HEK293 (cell line): ENCODE data around the gene UBASH3B.

ENCODE experiments used
- CTCF ChIA-PET: fragments of 350-600 bp; formaldehyde crosslinking; extraction: SDS; loops from one replicate; lab custom pipeline; 2021; ENCODE audit warnings: antibody characterized with exemption; lab: Yijun Ruan, JAX
- POLR2A ChIA-PET: fragments of 300-600 bp; formaldehyde crosslinking; extraction: SDS; loops from one replicate; lab custom pipeline; 2020; ENCODE audit warnings: antibody characterized with exemption, inconsistent platforms; lab: Yijun Ruan, JAX
- H3K27ac ChIP-seq: fragments of 200-500 bp; sonication (Bioruptor generic); 2 replicates; pipeline ENCODE4 v1.5.1; 2014; ENCODE audit warnings: low read depth, low read length, control low read depth, inconsistent platforms; ENCODE audit errors: extremely low read depth
- H3K36me3 ChIP-seq, 2 experiments: fragments of 200-500 bp in 1 of 2; sonication (Bioruptor generic) in 1 of 2; 1 replicate in 1 of 2; 2 replicates in 1 of 2; pipeline ENCODE4 v1.5.1; 2014 to 2017; ENCODE audit warnings: inconsistent platforms in 2 of 2, low read length in 2 of 2; ENCODE audit not compliant: control insufficient read depth in 2 of 2, insufficient read depth in 1 of 2
- H3K4me1 ChIP-seq: fragments of 200-500 bp; sonication (Bioruptor generic); 2 replicates; pipeline ENCODE4 v1.5.1; 2014; ENCODE audit warnings: mild to moderate bottlenecking, low read length, inconsistent platforms; ENCODE audit not compliant: control insufficient read depth, insufficient read depth
- H3K4me3 ChIP-seq: 2 replicates; pipeline ENCODE4 v1.5.1; 2011; ENCODE audit warnings: low read depth, mild to moderate bottlenecking, control low read depth, low read length, moderate library complexity
- H3K9me3 ChIP-seq: fragments of 200-500 bp; sonication (Bioruptor generic); 2 replicates; pipeline ENCODE4 v1.5.1; 2014; ENCODE audit warnings: low read depth, low read length, inconsistent platforms; ENCODE audit not compliant: control insufficient read depth, insufficient read depth
- BCL11B ChIP-seq: fragments of 450-650 bp; formaldehyde crosslinking; IDR thresholded peaks from 2 replicates; pipeline ENCODE4 v1.5.1; 2016; ENCODE audit warnings: low read depth, missing biosample characterization, missing genetic modification characterization
- GFI1B ChIP-seq: fragments of 450-650 bp; formaldehyde crosslinking; IDR thresholded peaks from 2 replicates; pipeline ENCODE4 v1.5.1; 2016; ENCODE audit warnings: missing biosample characterization, missing genetic modification characterization
- HOXA7 ChIP-seq: sonication (generic); formaldehyde crosslinking; IDR thresholded peaks from 2 replicates; pipeline ENCODE4 v1.8.1; 2022; ENCODE audit warnings: missing genetic modification reagents, borderline replicate concordance
- SCRT2 ChIP-seq: fragments of 450-650 bp; formaldehyde crosslinking; IDR thresholded peaks from 2 replicates; pipeline ENCODE4 v1.5.1; 2016; ENCODE audit warnings: missing biosample characterization, missing genetic modification characterization
- YY1 ChIP-seq: fragments of 450-650 bp; formaldehyde crosslinking; IDR thresholded peaks from 2 replicates; pipeline ENCODE4 v1.5.1; 2018; ENCODE audit warnings: missing biosample characterization, missing genetic modification characterization
- ZBTB17 ChIP-seq: fragments of 450-650 bp; formaldehyde crosslinking; IDR thresholded peaks from 2 replicates; pipeline ENCODE4 v1.5.1; 2016; ENCODE audit warnings: missing biosample characterization, missing genetic modification characterization
- ZNF157 ChIP-seq: fragments of 450-650 bp; formaldehyde crosslinking; IDR thresholded peaks from 2 replicates; pipeline ENCODE4 v1.5.1; 2016; ENCODE audit warnings: missing biosample characterization, missing genetic modification characterization
- ZNF2 ChIP-seq: fragments of 450-650 bp; formaldehyde crosslinking; IDR thresholded peaks from 2 replicates; pipeline ENCODE4 v1.5.1; 2016; ENCODE audit warnings: missing biosample characterization, missing genetic modification characterization
- ZNF274 ChIP-seq, 2 experiments: fragments of 200-500 bp in 1 of 2; fragments of 450-650 bp in 1 of 2; sonication (Bioruptor generic) in 1 of 2; formaldehyde crosslinking in 1 of 2; IDR thresholded peaks; 2 replicates each; pipeline versions ENCODE4 v1.5.1 to v1.6.1; 2014 to 2016; ENCODE audit warnings: borderline replicate concordance in 1 of 2, inconsistent platforms in 1 of 2, low read length in 1 of 2, missing biosample characterization in 1 of 2, missing genetic modification characterization in 1 of 2
- ZNF354C ChIP-seq: fragments of 450-650 bp; formaldehyde crosslinking; IDR thresholded peaks from 2 replicates; pipeline ENCODE4 v1.5.1; 2016; ENCODE audit warnings: missing biosample characterization, missing genetic modification characterization, low read depth, borderline replicate concordance
- ZNF510 ChIP-seq: fragments of 450-650 bp; formaldehyde crosslinking; IDR thresholded peaks from 2 replicates; pipeline ENCODE4 v1.5.1; 2018; ENCODE audit warnings: mild to moderate bottlenecking, missing genetic modification characterization, missing biosample characterization; ENCODE audit not compliant: insufficient replicate concordance
- ZNF530 ChIP-seq: fragments of 450-650 bp; formaldehyde crosslinking; IDR thresholded peaks from 2 replicates; pipeline ENCODE4 v1.5.1; 2016; ENCODE audit warnings: low read depth, missing biosample characterization, missing genetic modification characterization
- ZNF544 ChIP-seq: fragments of 450-650 bp; formaldehyde crosslinking; IDR thresholded peaks from 2 replicates; pipeline ENCODE4 v1.5.0; 2017; ENCODE audit warnings: missing biosample characterization, missing genetic modification characterization
- ZNF548 ChIP-seq: fragments of 450-650 bp; formaldehyde crosslinking; IDR thresholded peaks from 2 replicates; pipeline ENCODE4 v1.5.1; 2016; ENCODE audit warnings: missing biosample characterization, missing genetic modification characterization
- ZNF558 ChIP-seq: fragments of 450-650 bp; formaldehyde crosslinking; IDR thresholded peaks from 2 replicates; pipeline ENCODE4 v1.5.1; 2016; ENCODE audit warnings: missing biosample characterization, missing genetic modification characterization
- ZNF571 ChIP-seq: fragments of 450-650 bp; formaldehyde crosslinking; IDR thresholded peaks from 2 replicates; pipeline ENCODE4 v1.5.0; 2017; ENCODE audit warnings: missing biosample characterization, missing genetic modification characterization
- ZNF600 ChIP-seq: fragments of 450-650 bp; formaldehyde crosslinking; IDR thresholded peaks from 2 replicates; pipeline ENCODE4 v1.5.1; 2016; ENCODE audit warnings: missing biosample characterization, missing genetic modification characterization
- ZNF610 ChIP-seq: fragments of 450-650 bp; formaldehyde crosslinking; IDR thresholded peaks from 2 replicates; pipeline ENCODE4 v1.5.1; 2016; ENCODE audit warnings: missing biosample characterization, missing genetic modification characterization, borderline replicate concordance
- ZNF776 ChIP-seq: fragments of 450-650 bp; formaldehyde crosslinking; IDR thresholded peaks from 2 replicates; pipeline ENCODE4 v1.5.0; 2017; ENCODE audit warnings: missing biosample characterization, missing genetic modification characterization, borderline replicate concordance
- TF ChIP-seq, protein P1 (sequence below): fragments of 450-650 bp; formaldehyde crosslinking; IDR thresholded peaks from 2 replicates; pipeline ENCODE4 v1.5.1; 2016; ENCODE audit warnings: missing biosample characterization, missing genetic modification characterization
- TF ChIP-seq, protein P2 (sequence below): fragments of 450-650 bp; formaldehyde crosslinking; IDR thresholded peaks from 2 replicates; pipeline ENCODE4 v1.5.1; 2017; ENCODE audit warnings: missing biosample characterization, missing genetic modification characterization

Gene UBASH3B

DNA sequence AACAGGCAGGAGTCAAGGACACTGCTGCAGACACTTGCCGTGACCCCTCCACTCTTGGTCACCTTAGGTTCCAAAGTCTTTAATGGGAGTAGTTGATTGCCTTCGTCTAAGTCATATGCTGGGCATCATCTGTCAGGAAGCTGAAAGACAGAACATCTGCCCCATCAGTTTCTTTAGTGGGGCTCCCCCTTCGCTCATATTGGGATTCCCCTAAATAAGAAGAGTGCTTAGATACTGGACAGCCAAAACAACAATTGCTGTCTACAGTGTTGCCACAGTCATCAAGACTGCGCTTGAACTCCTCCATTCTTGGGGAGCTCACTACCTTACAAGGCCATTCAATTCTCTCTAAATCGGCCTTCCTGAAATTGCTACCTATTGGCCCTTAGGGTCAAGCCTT is 58.5 kb downstream of the UBASH3B start:
- CTCF ChIA-PET: interaction anchor here (0.9 kb wide), 1 partner anchor 68 kb away, joined by 3 read pairs; no protein-coding TSS in a partner anchor
- Histone ChIP-seq H3K4me3 (no peak overlapping the region), H3K9me3 (no peaks in the 10 kb centered on the region), H3K36me3 (no peaks in the 10 kb centered on the region), H3K27ac (no peak overlapping the region), H3K4me1 (no peaks in the 10 kb centered on the region)
- no peak for TF ChIP-seq ZNF354C (tag by site-specific recombination)
- TF ChIP-seq ZNF600 (tag by site-specific recombination): no peak
- TF ChIP-seq ZNF558 (tag by site-specific recombination): no peak
- TF ChIP-seq, protein P1, sequence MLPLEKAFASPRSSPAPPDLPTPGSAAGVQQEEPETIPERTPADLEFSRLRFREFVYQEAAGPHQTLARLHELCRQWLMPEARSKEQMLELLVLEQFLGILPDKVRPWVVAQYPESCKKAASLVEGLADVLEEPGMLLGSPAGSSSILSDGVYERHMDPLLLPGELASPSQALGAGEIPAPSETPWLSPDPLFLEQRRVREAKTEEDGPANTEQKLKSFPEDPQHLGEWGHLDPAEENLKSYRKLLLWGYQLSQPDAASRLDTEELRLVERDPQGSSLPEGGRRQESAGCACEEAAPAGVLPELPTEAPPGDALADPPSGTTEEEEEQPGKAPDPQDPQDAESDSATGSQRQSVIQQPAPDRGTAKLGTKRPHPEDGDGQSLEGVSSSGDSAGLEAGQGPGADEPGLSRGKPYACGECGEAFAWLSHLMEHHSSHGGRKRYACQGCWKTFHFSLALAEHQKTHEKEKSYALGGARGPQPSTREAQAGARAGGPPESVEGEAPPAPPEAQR: no peak
- TF ChIP-seq ZNF544 (tag by site-specific recombination): no peak
- no peak for TF ChIP-seq ZNF157 (tag by site-specific recombination)
- no peak for TF ChIP-seq SCRT2
- TF ChIP-seq ZNF548 (tag by site-specific recombination): no peak
- no peak for TF ChIP-seq ZBTB17 (tag by site-specific recombination)
- TF ChIP-seq ZNF571: no peak
- TF ChIP-seq, protein P2, sequence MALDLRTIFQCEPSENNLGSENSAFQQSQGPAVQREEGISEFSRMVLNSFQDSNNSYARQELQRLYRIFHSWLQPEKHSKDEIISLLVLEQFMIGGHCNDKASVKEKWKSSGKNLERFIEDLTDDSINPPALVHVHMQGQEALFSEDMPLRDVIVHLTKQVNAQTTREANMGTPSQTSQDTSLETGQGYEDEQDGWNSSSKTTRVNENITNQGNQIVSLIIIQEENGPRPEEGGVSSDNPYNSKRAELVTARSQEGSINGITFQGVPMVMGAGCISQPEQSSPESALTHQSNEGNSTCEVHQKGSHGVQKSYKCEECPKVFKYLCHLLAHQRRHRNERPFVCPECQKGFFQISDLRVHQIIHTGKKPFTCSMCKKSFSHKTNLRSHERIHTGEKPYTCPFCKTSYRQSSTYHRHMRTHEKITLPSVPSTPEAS (tag by site-specific recombination): no peak
- TF ChIP-seq BCL11B: no peak
- TF ChIP-seq ZNF610 (tag by site-specific recombination): no peak
- TF ChIP-seq ZNF274 (IDR thresholded peaks at IDR 0.05; ENCODE audit: low read length): no peak
- no peak for TF ChIP-seq ZNF274 (tag by site-specific recombination; IDR thresholded peaks at IDR 0.05; ENCODE audit: borderline replicate concordance)
- POLR2A ChIA-PET: no interaction called here

DNA sequence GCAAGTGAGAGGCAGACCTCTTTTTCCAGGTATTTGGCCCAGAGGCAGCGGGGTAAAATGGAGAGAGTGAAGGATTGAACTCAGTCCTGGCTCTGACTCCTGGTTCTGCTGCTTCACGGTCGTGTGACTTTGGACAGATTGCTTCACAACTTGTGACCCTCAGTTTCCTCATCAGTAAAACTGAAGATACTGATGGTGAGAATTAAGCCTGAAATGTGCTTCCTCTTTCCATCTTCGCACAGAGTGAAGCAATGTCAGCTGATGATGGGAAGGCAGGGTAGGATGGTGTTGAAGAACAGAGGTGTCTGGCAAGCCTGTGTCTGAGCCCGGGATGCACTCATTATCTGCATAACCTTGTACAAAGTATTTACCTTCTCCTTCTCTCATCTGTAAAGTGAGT is 59.0 kb downstream of the UBASH3B start:
- Histone ChIP-seq H3K36me3 (no peaks in the 10 kb centered on the region), H3K4me1 (no peaks in the 10 kb centered on the region), H3K27ac (no peak overlapping the region), H3K9me3 (no peaks in the 10 kb centered on the region)
- CTCF ChIA-PET: no interaction called here
- TF ChIP-seq ZNF776 (no peak), ZNF530 (tag by site-specific recombination) (no peak), HOXA7 (CRISPR knock-in tag) (no peak)
- TF ChIP-seq, all 188 proteins: peak for 0
- POLR2A ChIA-PET: no interaction called here
- H3K4me3 ChIP-seq: no peak overlapping the region

DNA sequence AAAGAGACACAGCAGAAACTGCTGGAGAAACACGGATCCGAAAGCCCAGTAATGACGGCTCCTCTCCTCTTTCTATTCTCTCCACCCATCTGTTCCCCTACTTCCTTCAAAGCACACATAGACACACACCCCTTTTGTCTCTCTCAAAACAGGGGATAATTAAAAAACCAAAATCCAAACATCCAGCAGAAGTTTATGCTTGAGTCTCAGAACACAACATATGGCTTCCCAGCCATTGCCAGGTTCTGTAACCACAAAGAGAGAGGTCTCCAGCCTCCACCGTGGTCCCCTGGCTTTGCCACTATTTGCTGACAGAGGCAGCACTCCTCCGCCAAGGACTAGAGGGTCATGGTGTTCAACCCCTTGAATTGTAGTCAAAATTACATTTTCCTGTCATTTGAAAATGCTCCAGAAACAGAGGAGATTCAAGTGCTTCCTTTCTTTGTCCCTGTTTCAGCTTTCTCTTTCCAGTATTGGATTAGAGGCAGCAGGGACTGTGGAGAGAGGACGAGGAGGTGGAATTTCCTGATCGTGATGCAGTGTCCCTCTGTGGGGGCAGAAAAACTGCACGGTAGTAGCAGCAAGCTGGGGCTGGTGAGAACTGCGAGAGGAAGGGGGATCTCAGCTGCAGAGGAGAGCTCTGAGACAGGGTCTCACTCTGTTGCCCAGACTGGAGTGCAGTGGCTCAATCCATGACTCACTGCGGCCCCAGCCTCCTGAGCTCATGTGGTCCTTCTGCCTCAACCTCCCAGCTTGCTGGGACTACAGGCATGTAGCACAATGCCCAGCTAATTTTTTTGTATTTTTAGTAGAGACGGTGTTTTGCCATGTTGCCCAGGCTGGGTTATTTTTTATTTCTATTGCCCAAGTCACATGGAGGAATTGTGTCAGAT is 60.3 kb downstream of the UBASH3B start:
- Histone ChIP-seq H3K4me3 (no peak overlapping the region), H3K9me3 (no peaks in the 10 kb centered on the region), H3K27ac (no peak overlapping the region), H3K4me1 (no peaks in the 10 kb centered on the region), H3K36me3 (no peaks in the 10 kb centered on the region)
- POLR2A ChIA-PET: no interaction called here
- CTCF ChIA-PET: interaction anchor here (0.6 kb wide), 1 partner anchor 144 kb away, joined by 4 read pairs; no protein-coding TSS in a partner anchor
- no peak for TF ChIP-seq ZNF2 (tag by site-specific recombination)
- no peak for TF ChIP-seq YY1 (tag by site-specific recombination)
- TF ChIP-seq GFI1B: no peak
- TF ChIP-seq ZNF510: no peak
